CD4-positive, alpha-beta memory T cell (primary cell): ENCODE results near the gene RXFP1. TPM values are rescaled to one million over a fixed set of nuclear protein-coding genes. Genes with fewer than 3 reads are reported as not detected.

Experiments used
- CTCF ChIA-PET: fragments of 350-600 bp; sonication (Branson Sonifier 250); formaldehyde crosslinking; loops from one replicate; lab custom pipeline; 2021; ENCODE audit warnings: inconsistent platforms; ENCODE audit not compliant: partially characterized antibody; lab: Charles Lee
- POLR2A ChIA-PET: fragments of 350-600 bp; sonication (Branson Sonifier 250); formaldehyde crosslinking; loops from one replicate; lab custom pipeline; 2021; ENCODE audit not compliant: partially characterized antibody; lab: Charles Lee
- DNase-seq, 5 donors: peaks; one replicate each; pipeline versions ENCODE4 v3.0.0 to v3.0.0-alpha.2; 2020 to 2022; ENCODE audit warnings: mixed read lengths in 1 of 5
- H3K27ac ChIP-seq: one replicate; pipeline ENCODE4 v1.7.0; 2013; ENCODE audit warnings: low read depth, low read length
- H3K27me3 ChIP-seq: 2 replicates; pipeline ENCODE4 v1.7.0; 2013; ENCODE audit warnings: mild to moderate bottlenecking, low read length, moderate library complexity; ENCODE audit not compliant: insufficient read depth
- H3K36me3 ChIP-seq: 2 replicates; pipeline ENCODE4 v1.7.0; 2013; ENCODE audit warnings: mild to moderate bottlenecking, low read length, moderate library complexity; ENCODE audit not compliant: insufficient read depth
- H3K4me1 ChIP-seq: 2 replicates; pipeline ENCODE4 v1.7.0; 2013; ENCODE audit warnings: mild to moderate bottlenecking, low read length, moderate library complexity; ENCODE audit not compliant: insufficient read depth
- H3K4me3 ChIP-seq, 2 donors: one replicate each; pipeline ENCODE4 v1.7.0; 2013; ENCODE audit warnings: low read length in 2 of 2, mild to moderate bottlenecking in 1 of 2
- H3K9me3 ChIP-seq, 2 donors: one replicate each; pipeline ENCODE4 v1.7.0; 2013; ENCODE audit warnings: low read length in 2 of 2, control low read depth in 1 of 2; ENCODE audit not compliant: control insufficient read depth in 1 of 2
- H3K27ac Mint-ChIP-seq, 7 donors: one replicate each; pipeline ENCODE4 v1.8.0; 2020 to 2021; ENCODE audit warnings: mixed read lengths in 7 of 7, mild to moderate bottlenecking in 6 of 7, inconsistent platforms in 3 of 7, moderate library complexity in 3 of 7
- H3K27me3 Mint-ChIP-seq, 2 donors: one replicate each; pipeline ENCODE4 v1.8.0; 2020 to 2021; ENCODE audit warnings: mixed read lengths in 2 of 2
- H3K36me3 Mint-ChIP-seq, 2 donors: one replicate each; pipeline ENCODE4 v1.8.0; 2020 to 2021; ENCODE audit warnings: mixed read lengths in 2 of 2, inconsistent platforms in 1 of 2, mild to moderate bottlenecking in 1 of 2
- H3K4me1 Mint-ChIP-seq, 4 donors: one replicate each; pipeline ENCODE4 v1.8.0; 2020 to 2021; ENCODE audit warnings: mixed read lengths in 4 of 4, mild to moderate bottlenecking in 1 of 4
- H3K4me3 Mint-ChIP-seq, 8 donors: one replicate each; pipeline ENCODE4 v1.8.0; 2020 to 2021; ENCODE audit warnings: mixed read lengths in 8 of 8, mild to moderate bottlenecking in 7 of 8, moderate library complexity in 6 of 8, inconsistent platforms in 3 of 8
- H3K9me3 Mint-ChIP-seq, 8 donors: one replicate each; pipeline ENCODE4 v1.8.0; 2020 to 2021; ENCODE audit warnings: mixed read lengths in 8 of 8, mild to moderate bottlenecking in 5 of 8, inconsistent platforms in 3 of 8, moderate library complexity in 1 of 8
- intact Hi-C: fragments of 100-400 bp; cut with micrococcal nuclease; formaldehyde crosslinking; loops from one replicate; pipeline ENCODE4 v1.15.1; 2023
- polyA plus RNA-seq, 2 donors: library from polyadenylated mRNA; unstranded; fragments of 300-500 nt; fragmentation: Illumina TruSeq; gene quantifications; one replicate each; pipeline ENCODE4 v1.2.3, GENCODE V29; 2021
- total RNA-seq, 2 experiments: library from RNA; stranded (reverse); gene quantifications; one replicate each; pipeline ENCODE4 v1.2.3, GENCODE V29; 2021

Gene RXFP1
- total and polyA plus RNA-seq, 4 experiments from 2014 or later = not detected

GRCh38 chr4:158541506-158541905 is 19.8 kb downstream of the RXFP1 start:
- Histone ChIP-seq H3K27me3 (no peaks in the 10 kb centered on the region), H3K27ac (no peak overlapping the region), H3K4me1 (no peaks in the 10 kb centered on the region), H3K9me3 (no peaks in the 10 kb centered on the region), H3K4me3 (no peak overlapping the region), H3K36me3 (no peaks in the 10 kb centered on the region)
- Mint-ChIP-seq H3K27me3 (peaks cover 0 to 1% of the 10 kb centered on the region in 2 donors), H3K36me3 (no peaks in the 10 kb centered on the region), H3K4me3 (no peak overlapping the region), H3K9me3 (peaks cover 0 to 8% (median 2%) of the 10 kb centered on the region in 8 donors), H3K4me1 (no peaks in the 10 kb centered on the region), H3K27ac (no peak overlapping the region)
- POLR2A ChIA-PET = no interaction called here
- CTCF ChIA-PET = no interaction called here
- intact Hi-C loops = no loop called here
- no peak for DNase-seq

- no peak overlapping the region for H3K27ac Mint-ChIP-seq
- no peaks in the 10 kb centered on the region for H3K36me3 Mint-ChIP-seq
- DNase-seq = no peak
- peaks cover 0 to 8% (median 3%) of the 10 kb centered on the region in 8 donors for H3K9me3 Mint-ChIP-seq
- H3K4me1 ChIP-seq = no peaks in the 10 kb centered on the region
- no peaks in the 10 kb centered on the region for H3K9me3 ChIP-seq
- no peak overlapping the region for H3K4me3 Mint-ChIP-seq
- no peaks in the 10 kb centered on the region for H3K4me1 Mint-ChIP-seq
- ChIA-PET POLR2A (no interaction called here), CTCF (no interaction called here)
- H3K27me3 ChIP-seq = no peaks in the 10 kb centered on the region
- peaks cover 0 to under 1% of the 10 kb centered on the region in 2 donors for H3K27me3 Mint-ChIP-seq
- intact Hi-C loops = no loop called here
- no peak overlapping the region for H3K27ac ChIP-seq
- no peak overlapping the region for H3K4me3 ChIP-seq
- no peaks in the 10 kb centered on the region for H3K36me3 ChIP-seq
Observed at GRCh38 chr4:158543191-158543590, 21.5 kb downstream of the RXFP1 start.

- H3K36me3 ChIP-seq = no peaks in the 10 kb centered on the region
- H3K9me3 ChIP-seq = no peaks in the 10 kb centered on the region
- H3K27ac Mint-ChIP-seq = no peak overlapping the region
- ChIA-PET POLR2A (no interaction called here), CTCF (no interaction called here)
- no peak overlapping the region for H3K4me3 ChIP-seq
- no peak overlapping the region for H3K27ac ChIP-seq
- no peaks in the 10 kb centered on the region for H3K27me3 ChIP-seq
- H3K9me3 Mint-ChIP-seq = peaks cover 0 to 8% (median 4%) of the 10 kb centered on the region in 8 donors
- no peaks in the 10 kb centered on the region for H3K4me1 ChIP-seq
- no peaks in the 10 kb centered on the region for H3K36me3 Mint-ChIP-seq
- no peaks in the 10 kb centered on the region for H3K4me1 Mint-ChIP-seq
- no peak for DNase-seq
- no peaks in the 10 kb centered on the region for H3K27me3 Mint-ChIP-seq
- intact Hi-C loops = no loop called here
- no peak overlapping the region for H3K4me3 Mint-ChIP-seq
Observed at GRCh38 chr4:158544141-158544540, 22.5 kb downstream of the RXFP1 start.

GRCh38 chr4:158553364-158553763 is 31.7 kb downstream of the RXFP1 start:
- Histone ChIP-seq H3K36me3 (no peaks in the 10 kb centered on the region), H3K9me3 (no peaks in the 10 kb centered on the region), H3K27me3 (no peaks in the 10 kb centered on the region), H3K4me1 (no peaks in the 10 kb centered on the region), H3K4me3 (no peak overlapping the region), H3K27ac (no peak overlapping the region)
- H3K4me1 Mint-ChIP-seq = no peaks in the 10 kb centered on the region
- peaks cover 0 to 7% (median 2%) of the 10 kb centered on the region in 8 donors for H3K9me3 Mint-ChIP-seq
- intact Hi-C loops = no loop called here
- H3K27me3 Mint-ChIP-seq = peaks cover 7 to 14% of the 10 kb centered on the region in 2 donors
- CTCF ChIA-PET = no interaction called here
- POLR2A ChIA-PET = no interaction called here
- no peak overlapping the region for H3K4me3 Mint-ChIP-seq
- no peak for DNase-seq
- H3K27ac Mint-ChIP-seq = peak overlapping the region in 1 of 7 donors; percentile 52
- H3K36me3 Mint-ChIP-seq = no peaks in the 10 kb centered on the region

GRCh38 chr4:158560284-158560683 is 38.6 kb downstream of the RXFP1 start:
- Histone ChIP-seq H3K9me3 (no peaks in the 10 kb centered on the region), H3K4me3 (no peak overlapping the region), H3K27me3 (no peaks in the 10 kb centered on the region), H3K36me3 (no peaks in the 10 kb centered on the region), H3K27ac (no peak overlapping the region), H3K4me1 (no peaks in the 10 kb centered on the region)
- no peak overlapping the region for H3K4me3 Mint-ChIP-seq
- peaks cover 0 to 2% of the 10 kb centered on the region in 2 donors for H3K27me3 Mint-ChIP-seq
- ChIA-PET POLR2A (no interaction called here), CTCF (no interaction called here)
- intact Hi-C loops = no loop called here
- H3K9me3 Mint-ChIP-seq = no peaks in the 10 kb centered on the region
- no peak for DNase-seq
- no peak overlapping the region for H3K27ac Mint-ChIP-seq
- no peaks in the 10 kb centered on the region for H3K4me1 Mint-ChIP-seq
- H3K36me3 Mint-ChIP-seq = no peaks in the 10 kb centered on the region

GRCh38 chr4:158566860-158567259 is 45.2 kb downstream of the RXFP1 start:
- Histone ChIP-seq H3K27ac (no peak overlapping the region), H3K27me3 (no peaks in the 10 kb centered on the region), H3K4me3 (no peak overlapping the region), H3K4me1 (no peaks in the 10 kb centered on the region), H3K9me3 (no peaks in the 10 kb centered on the region), H3K36me3 (no peaks in the 10 kb centered on the region)
- DNase-seq = no peak
- CTCF ChIA-PET = no interaction called here
- peaks cover 0 to 3% (median 0%) of the 10 kb centered on the region in 8 donors for H3K9me3 Mint-ChIP-seq
- POLR2A ChIA-PET = no interaction called here
- no peak overlapping the region for H3K27ac Mint-ChIP-seq
- peaks cover 4 to 6% of the 10 kb centered on the region in 2 donors for H3K27me3 Mint-ChIP-seq
- H3K36me3 Mint-ChIP-seq = no peaks in the 10 kb centered on the region
- H3K4me3 Mint-ChIP-seq = no peak overlapping the region
- H3K4me1 Mint-ChIP-seq = no peaks in the 10 kb centered on the region
- intact Hi-C loops = no loop called here

GRCh38 chr4:158571736-158572135 is 50.1 kb downstream of the RXFP1 start:
- H3K27ac Mint-ChIP-seq = no peak overlapping the region
- intact Hi-C loops = no loop called here
- POLR2A ChIA-PET = no interaction called here

GRCh38 chr4:158572608-158573007 is 50.9 kb downstream of the RXFP1 start:
- no peaks in the 10 kb centered on the region for H3K36me3 Mint-ChIP-seq
- CTCF ChIA-PET = no interaction called here
- intact Hi-C loops = no loop called here
- H3K4me1 Mint-ChIP-seq = no peaks in the 10 kb centered on the region
- POLR2A ChIA-PET = no interaction called here
- DNase-seq = no peak
- peaks cover 0 to 3% (median 0%) of the 10 kb centered on the region in 8 donors for H3K9me3 Mint-ChIP-seq
- no peaks in the 10 kb centered on the region for H3K9me3 ChIP-seq
- no peak overlapping the region for H3K27ac ChIP-seq
- H3K4me1 ChIP-seq = no peaks in the 10 kb centered on the region
- no peaks in the 10 kb centered on the region for H3K27me3 ChIP-seq
- no peaks in the 10 kb centered on the region for H3K36me3 ChIP-seq
- no peak overlapping the region for H3K4me3 Mint-ChIP-seq
- H3K27ac Mint-ChIP-seq = no peak overlapping the region
- H3K4me3 ChIP-seq = no peak overlapping the region
- H3K27me3 Mint-ChIP-seq = peaks cover 5 to 11% of the 10 kb centered on the region in 2 donors

More at GRCh38 chr4:158571736-158572135, 50.1 kb downstream of the RXFP1 start:
- H3K4me3 Mint-ChIP-seq = no peak overlapping the region
- Histone ChIP-seq H3K9me3 (no peaks in the 10 kb centered on the region), H3K4me3 (no peak overlapping the region), H3K36me3 (no peaks in the 10 kb centered on the region), H3K27me3 (no peaks in the 10 kb centered on the region), H3K4me1 (no peaks in the 10 kb centered on the region), H3K27ac (no peak overlapping the region)
- H3K4me1 Mint-ChIP-seq = no peaks in the 10 kb centered on the region
- H3K36me3 Mint-ChIP-seq = no peaks in the 10 kb centered on the region
- CTCF ChIA-PET = no interaction called here
- peaks cover 4 to 11% of the 10 kb centered on the region in 2 donors for H3K27me3 Mint-ChIP-seq
- no peak for DNase-seq
- H3K9me3 Mint-ChIP-seq = peaks cover 0 to 3% (median 0%) of the 10 kb centered on the region in 8 donors
